Muscle of leg (tissue), 11 donors: ENCODE results near the gene PLA2G4B. TPM values are rescaled to one million over a fixed set of nuclear protein-coding genes. Genes with fewer than 3 reads are reported as not detected.

ENCODE experiments used
- DNase-seq: peaks from one replicate; pipeline ENCODE4 v3.0.0; 2013
- H3K27ac ChIP-seq: one replicate; pipeline ENCODE4 v1.5.1; 2013; ENCODE audit warnings: mild to moderate bottlenecking, low read length, control low read depth
- H3K27me3 ChIP-seq: one replicate; pipeline ENCODE4 v1.6.1; 2013; ENCODE audit warnings: low read length; ENCODE audit not compliant: control insufficient read depth, insufficient read depth
- H3K36me3 ChIP-seq: one replicate; pipeline ENCODE4 v1.6.1; 2013; ENCODE audit warnings: low read length; ENCODE audit not compliant: control insufficient read depth, insufficient read depth
- H3K4me1 ChIP-seq: one replicate; pipeline ENCODE4 v1.6.1; 2013; ENCODE audit warnings: low read length; ENCODE audit not compliant: control insufficient read depth, insufficient read depth
- H3K4me3 ChIP-seq: one replicate; pipeline ENCODE4 v1.5.1; 2013; ENCODE audit warnings: low read length, control low read depth
- H3K9me3 ChIP-seq: replicated peaks from 2 replicates; pipeline ENCODE4 v1.6.1; 2013; ENCODE audit warnings: low read depth, low read length; ENCODE audit not compliant: control insufficient read depth
- WGBS: methylation state at CpG from one replicate; pipeline ENCODE4 v1.1.5; 2013; ENCODE audit warnings: missing lambda C conversion rate; ENCODE audit not compliant: insufficient coverage; 5-methylcytosine and 5-hydroxymethylcytosine counted together
- polyA plus RNA-seq, 8 donors: library from polyadenylated mRNA; unstranded; fragments of 120-200 nt; gene quantifications; one replicate each; pipeline versions ENCODE4 v1.2.1 to v1.2.3, GENCODE V29; 2013; ENCODE audit warnings: inconsistent platforms in 1 of 8, low replicate concordance in 1 of 8; ENCODE audit not compliant: insufficient read length in 8 of 8, insufficient read depth in 1 of 8
- total RNA-seq: library from RNA; stranded (reverse); fragments of 120-200 nt; gene quantifications from one replicate; pipeline ENCODE4 v1.2.4, GENCODE V29; 2013

Gene PLA2G4B
- total and polyA plus RNA-seq, 9 donors, result 3.4 to 11.7 (median 7.2) TPM

GRCh38 chr15:41797201-41797944 lies 41.3 kb upstream of the PLA2G4B start:
- Histone ChIP-seq H3K4me1 (peaks cover 14% of the 10 kb centered on the region), H3K4me3 (no peak overlapping the region), H3K27ac (no peak overlapping the region), H3K36me3 (peaks cover 12% of the 10 kb centered on the region), H3K9me3 (no peaks in the 10 kb centered on the region), H3K27me3 (no peaks in the 10 kb centered on the region)
- 90% methylated on average over 4 of the region's 8 CpGs for WGBS
- no peak for DNase-seq

DNA sequence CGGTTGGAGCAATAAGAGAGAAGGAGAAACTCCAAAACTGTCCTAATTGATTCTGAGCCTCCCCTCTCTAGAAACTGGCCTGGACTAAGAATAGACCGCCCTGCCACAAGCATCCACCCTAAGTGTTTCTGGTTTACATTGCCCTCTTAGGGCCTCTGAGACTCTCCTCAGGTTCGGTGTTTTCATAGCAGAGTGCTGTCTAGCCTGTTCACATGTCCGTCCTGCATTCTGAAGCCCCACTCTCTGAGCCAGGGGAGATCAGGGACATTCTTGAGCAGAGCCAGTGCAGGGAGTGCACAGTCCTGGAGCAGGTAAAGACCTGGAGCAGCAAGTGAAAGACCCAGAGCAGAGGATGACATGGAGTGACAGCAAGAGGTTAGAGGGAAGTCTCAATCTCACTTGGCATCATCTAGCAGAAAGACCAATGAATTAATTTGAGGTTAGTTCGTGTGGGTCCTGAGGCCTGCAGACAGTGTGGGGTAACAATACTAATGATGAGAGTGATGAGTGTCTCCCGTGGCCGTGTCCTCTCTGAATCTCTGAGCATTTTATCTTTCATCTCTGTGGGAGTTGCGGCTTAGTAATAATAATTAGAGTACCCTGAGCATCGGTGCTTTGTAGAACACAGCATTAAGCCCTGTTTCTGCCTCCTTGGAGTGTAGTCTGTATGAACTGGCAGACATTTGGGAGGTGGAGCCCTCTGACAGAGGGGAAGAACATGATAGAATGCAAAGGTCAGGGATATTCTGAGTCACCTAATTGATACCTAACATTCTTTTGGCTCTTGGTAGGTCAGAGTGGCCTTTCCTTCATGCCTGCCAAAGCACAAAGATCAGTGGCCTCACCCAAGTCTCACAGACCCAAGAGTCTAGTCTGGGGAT lies 39.8 kb upstream of the PLA2G4B start:
- Histone ChIP-seq H3K27me3 (no peaks in the 10 kb centered on the region), H3K9me3 (no peaks in the 10 kb centered on the region), H3K4me3 (no peak overlapping the region), H3K27ac (no peak overlapping the region), H3K4me1 (peaks cover 9% of the 10 kb centered on the region), H3K36me3 (peaks cover 12% of the 10 kb centered on the region)
- DNase-seq, result no peak
- WGBS, result 72% methylated on average over 5 of the region's 9 CpGs

DNA sequence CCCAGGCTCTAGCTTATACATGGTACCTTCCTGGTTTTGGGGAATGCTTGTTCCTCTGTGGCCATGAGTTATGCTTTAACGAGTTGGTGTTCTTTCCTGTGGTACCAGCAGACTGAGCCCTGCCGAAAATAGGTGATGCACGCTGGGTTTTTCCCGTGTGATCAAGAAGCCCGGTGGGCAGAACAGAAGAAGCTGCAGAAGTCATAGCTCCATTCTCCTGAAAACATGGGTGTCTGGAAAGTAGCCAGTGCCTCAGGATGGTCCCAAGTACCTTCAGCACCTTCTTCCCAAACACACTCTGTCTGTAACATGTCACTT lies 39.2 kb upstream of the PLA2G4B start:
- DNase-seq, result no peak

DNA sequence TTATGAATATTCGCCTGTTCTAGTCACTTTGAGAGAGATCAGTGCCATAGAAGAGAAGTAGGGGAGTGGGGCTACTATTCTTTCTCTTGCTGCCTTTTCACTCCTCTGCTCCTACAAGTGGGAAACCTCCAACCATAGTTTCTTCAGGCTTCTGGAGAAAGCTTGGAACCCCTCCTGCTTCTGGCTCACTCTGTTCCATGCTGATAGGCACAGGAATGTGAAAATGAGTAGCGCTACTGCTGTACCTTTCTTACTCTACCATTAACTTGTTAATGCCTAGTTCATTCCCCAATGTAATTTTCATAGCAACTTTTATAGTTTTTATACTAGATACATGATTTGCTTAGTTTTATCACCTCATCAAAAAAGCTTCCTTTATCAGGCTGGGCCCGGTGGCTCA lies 37.5 kb upstream of the PLA2G4B start:
- Histone ChIP-seq H3K36me3 (peaks cover 12% of the 10 kb centered on the region), H3K27ac (no peak overlapping the region), H3K4me3 (no peak overlapping the region), H3K4me1 (peaks cover 10% of the 10 kb centered on the region), H3K9me3 (no peaks in the 10 kb centered on the region), H3K27me3 (no peaks in the 10 kb centered on the region)
- WGBS, result no CpG with 5 or more reads among the region's 3 CpGs
- DNase-seq, result no peak

More for the DNA sequence above, 39.2 kb upstream of the PLA2G4B start:
- Histone ChIP-seq H3K27me3 (no peaks in the 10 kb centered on the region), H3K36me3 (peaks cover 12% of the 10 kb centered on the region), H3K9me3 (no peaks in the 10 kb centered on the region), H3K4me1 (peaks cover 9% of the 10 kb centered on the region), H3K4me3 (no peak overlapping the region), H3K27ac (no peak overlapping the region)
- 90% methylated on average over 5 of the region's 5 CpGs for WGBS

DNA sequence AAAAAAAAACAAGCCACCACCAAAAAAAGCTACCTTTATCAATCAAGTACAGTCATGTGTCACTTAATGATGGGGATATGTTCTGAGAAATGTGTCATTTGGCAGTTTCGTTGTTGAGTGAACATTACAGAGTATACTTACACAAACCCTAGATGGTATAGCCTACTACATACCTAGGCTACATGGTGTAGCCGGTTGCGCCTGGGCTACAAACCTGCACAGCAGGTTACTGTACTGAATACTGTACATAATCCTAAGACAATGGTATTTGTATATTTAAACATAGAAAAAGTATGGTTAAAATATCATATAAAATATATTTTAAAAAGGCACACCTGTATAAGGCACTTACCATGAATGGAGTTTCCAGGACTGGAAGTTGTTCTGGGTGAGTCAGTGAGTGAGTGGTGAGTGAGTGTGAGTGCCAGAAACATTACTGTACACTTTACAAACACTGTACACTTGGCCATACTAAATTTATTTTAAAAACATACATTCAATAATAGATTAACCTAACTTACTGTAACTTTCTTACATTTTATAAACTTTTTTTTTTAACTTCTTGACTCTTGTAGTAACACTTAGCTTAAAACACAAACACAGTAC lies 36.7 kb upstream of the PLA2G4B start:
- Histone ChIP-seq H3K4me3 (no peak overlapping the region), H3K4me1 (peaks cover 6% of the 10 kb centered on the region), H3K27me3 (no peaks in the 10 kb centered on the region), H3K9me3 (no peaks in the 10 kb centered on the region), H3K27ac (no peak overlapping the region), H3K36me3 (peaks cover 12% of the 10 kb centered on the region)
- WGBS, result no CpG with 5 or more reads among the region's 3 CpGs
- no peak for DNase-seq

DNA sequence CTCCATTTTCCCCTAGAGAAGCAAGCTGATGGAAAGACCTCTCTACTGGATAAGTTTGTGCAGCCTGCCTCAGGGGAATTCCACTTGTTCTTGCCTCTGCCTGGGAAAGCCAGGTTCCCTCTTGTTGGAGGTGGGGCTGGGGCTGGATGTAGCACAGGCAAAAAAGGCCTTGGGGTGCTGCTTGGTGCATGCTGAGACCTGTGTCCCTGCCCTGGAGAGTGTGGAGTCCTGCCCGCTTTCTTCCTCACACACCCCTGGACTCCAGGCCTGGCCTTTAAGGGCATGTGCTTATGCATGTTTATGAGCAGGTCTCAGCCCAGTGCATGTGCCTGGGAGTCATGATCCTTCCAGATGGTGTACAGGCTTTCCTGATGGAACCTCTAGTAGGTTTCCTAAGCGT lies 34.3 kb upstream of the PLA2G4B start:
- 100% methylated on average over 1 of the region's 2 CpGs for WGBS
- H3K27ac ChIP-seq, result no peak overlapping the region
- no peak for DNase-seq

DNA sequence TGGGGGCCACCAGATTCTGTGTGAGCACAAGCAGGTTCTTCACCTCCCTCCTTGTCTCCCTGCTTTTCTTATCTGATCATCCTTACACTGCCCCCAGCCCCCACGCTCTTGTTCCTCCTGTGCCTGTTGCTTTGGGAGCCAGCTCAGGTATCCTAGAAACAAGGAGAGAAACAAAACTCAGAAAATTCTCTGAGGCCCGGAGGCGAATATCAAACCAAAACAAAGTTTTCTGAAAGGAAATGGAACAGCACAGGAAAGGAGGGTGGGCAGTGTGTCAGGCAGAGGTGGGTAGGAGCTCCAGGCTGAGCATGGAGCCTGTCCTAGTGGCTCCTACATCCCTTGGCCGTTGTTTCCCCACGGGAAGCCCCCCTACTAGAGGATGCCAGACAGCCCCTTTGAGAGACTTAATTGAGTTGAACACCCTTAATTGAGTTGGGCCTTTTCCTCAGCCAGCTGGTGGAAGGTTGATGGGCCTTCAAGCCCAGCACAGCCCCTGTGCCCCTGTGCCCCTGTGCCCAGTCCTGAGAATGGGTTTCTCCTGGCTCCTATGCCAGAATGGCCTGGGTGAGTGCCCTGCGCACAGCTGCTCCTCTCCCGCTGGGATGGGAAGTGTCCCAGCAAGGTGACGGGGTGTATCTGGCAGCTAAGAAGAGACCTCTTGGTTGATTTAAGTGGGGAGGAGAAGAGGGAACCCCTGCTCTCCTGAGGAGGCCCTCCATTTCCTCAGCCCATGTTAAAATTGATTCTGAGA lies 33.6 kb upstream of the PLA2G4B start:
- Histone ChIP-seq H3K27me3 (no peaks in the 10 kb centered on the region), H3K36me3 (peaks cover 14% of the 10 kb centered on the region), H3K4me3 (no peak overlapping the region), H3K9me3 (no peaks in the 10 kb centered on the region), H3K27ac (no peak overlapping the region), H3K4me1 (peaks cover 6% of the 10 kb centered on the region)
- WGBS, result 29% methylated on average over 4 of the region's 8 CpGs
- peak; percentile 53 for DNase-seq

More for the DNA sequence above, 34.3 kb upstream of the PLA2G4B start:
- Histone ChIP-seq H3K27me3 (no peaks in the 10 kb centered on the region), H3K4me1 (peaks cover 6% of the 10 kb centered on the region), H3K9me3 (no peaks in the 10 kb centered on the region), H3K36me3 (peaks cover 17% of the 10 kb centered on the region), H3K4me3 (no peak overlapping the region)

DNA sequence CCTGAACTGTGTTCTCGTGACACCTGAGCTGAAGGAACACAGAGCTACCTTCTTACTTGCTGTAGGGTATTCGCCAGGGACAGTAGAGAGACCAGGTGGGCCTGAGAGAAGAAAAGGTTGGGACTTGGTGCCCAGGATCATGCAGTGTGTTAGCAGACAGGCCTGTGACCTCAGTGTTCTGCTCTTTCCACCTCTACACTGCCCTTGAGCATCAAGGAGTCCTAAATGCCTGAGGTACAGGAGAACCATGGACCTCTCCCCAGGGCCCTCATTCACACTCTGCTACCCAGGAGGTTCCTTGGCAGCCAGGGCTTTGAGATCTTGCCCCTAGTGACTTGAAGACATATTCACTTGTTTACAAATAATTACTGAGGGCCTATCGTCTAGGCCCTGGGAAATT lies 32.9 kb upstream of the PLA2G4B start:
- DNase-seq, result no peak

GRCh38 chr15:41806291-41807181 lies 32.1 kb upstream of the PLA2G4B start:
- Histone ChIP-seq H3K4me1 (peaks cover 9% of the 10 kb centered on the region), H3K4me3 (no peak overlapping the region), H3K27ac (no peak overlapping the region), H3K36me3 (peaks cover 8% of the 10 kb centered on the region), H3K9me3 (no peaks in the 10 kb centered on the region), H3K27me3 (no peaks in the 10 kb centered on the region)
- 96% methylated on average over 2 of the region's 10 CpGs for WGBS
- no peak for DNase-seq

More for the DNA sequence above, 32.9 kb upstream of the PLA2G4B start:
- H3K27ac ChIP-seq, result no peak overlapping the region
- WGBS, result 80% methylated on average over 1 of the region's 3 CpGs
- no peaks in the 10 kb centered on the region for H3K27me3 ChIP-seq
- H3K9me3 ChIP-seq, result no peaks in the 10 kb centered on the region
- peaks cover 9% of the 10 kb centered on the region for H3K36me3 ChIP-seq
- peaks cover 6% of the 10 kb centered on the region for H3K4me1 ChIP-seq
- no peak overlapping the region for H3K4me3 ChIP-seq
